DND-41 (cell line): Measurements from ENCODE around the gene SENP1.

Experiments used
- CTCF ChIP-seq: IDR thresholded peaks from 2 replicates; pipeline ENCODE4 v1.5.1; 2012; ENCODE audit warnings: borderline replicate concordance, low read length, moderate library complexity, mild to moderate bottlenecking; ENCODE audit not compliant: poor library complexity, severe bottlenecking; ENCODE audit errors: extremely low read depth
- EZH2 ChIP-seq: IDR thresholded peaks from 3 replicates; pipeline ENCODE4 v1.6.1; 2012; ENCODE audit warnings: borderline replicate concordance, low read depth, mild to moderate bottlenecking, moderate library complexity, low read length, inconsistent platforms; ENCODE audit not compliant: severe bottlenecking

GRCh38 chr12:47993491-47993890, 112.4 kb downstream of the SENP1 start:
- TF ChIP-seq CTCF (no peak), EZH2 (no peak)
